Activated B cell treated with CpG ODN at 0.5 μM for 24 hours (primary cell): ENCODE results near the gene CLN3. TPM values are rescaled to one million over a fixed set of nuclear protein-coding genes. Genes with fewer than 3 reads are reported as not detected.

Source experiments
- ATAC-seq: fragments of 200-7000 bp; cut with Tn5 transposase; one replicate; pipeline ENCODE4 v1.10.0; 2021; ENCODE audit warnings: low read depth, mild to moderate bottlenecking, moderate library complexity
- CTCF ChIA-PET: fragments of 350-600 bp; sonication (Branson Sonifier 250); formaldehyde crosslinking; loops from one replicate; lab custom pipeline; 2021; ENCODE audit warnings: antibody characterized with exemption; lab: Charles Lee
- POLR2A ChIA-PET: fragments of 350-600 bp; sonication (Branson Sonifier 250); formaldehyde crosslinking; loops from one replicate; lab custom pipeline; 2021; ENCODE audit warnings: antibody characterized with exemption; lab: Charles Lee
- DNase-seq: peaks from one replicate; pipeline ENCODE4 v3.0.0; 2022
- H3K27ac Mint-ChIP-seq: one replicate; pipeline ENCODE4 v1.8.0; 2020; ENCODE audit warnings: mixed read lengths
- H3K27me3 Mint-ChIP-seq: one replicate; pipeline ENCODE4 v1.8.0; 2021; ENCODE audit warnings: mixed read lengths
- H3K36me3 Mint-ChIP-seq: one replicate; pipeline ENCODE4 v1.8.0; 2021; ENCODE audit warnings: low read depth, mixed read lengths
- H3K4me1 Mint-ChIP-seq: one replicate; pipeline ENCODE4 v1.8.0; 2021; ENCODE audit warnings: mixed read lengths
- H3K4me3 Mint-ChIP-seq: one replicate; pipeline ENCODE4 v1.8.0; 2020; ENCODE audit warnings: mild to moderate bottlenecking, mixed read lengths
- H3K9me3 Mint-ChIP-seq: one replicate; pipeline ENCODE4 v1.8.0; 2020; ENCODE audit warnings: mixed read lengths
- intact Hi-C: fragments of 100-400 bp; cut with micrococcal nuclease; formaldehyde crosslinking; loops from one replicate; pipeline ENCODE4 v1.15.1; 2024
- total RNA-seq: library from RNA; stranded (reverse); gene quantifications from 2 replicates; pipeline ENCODE4 v1.2.3, GENCODE V29; 2022
- TF ChIP-seq, protein P1 (sequence below): fragments of 200-600 bp; IDR thresholded peaks from one replicate; pipeline ENCODE4 v1.8.0; 2022; ENCODE audit warnings: antibody characterized with exemption, mild to moderate bottlenecking

Gene CLN3
- 27.9 and 32.0 TPM in 2 replicates for total RNA-seq

DNA sequence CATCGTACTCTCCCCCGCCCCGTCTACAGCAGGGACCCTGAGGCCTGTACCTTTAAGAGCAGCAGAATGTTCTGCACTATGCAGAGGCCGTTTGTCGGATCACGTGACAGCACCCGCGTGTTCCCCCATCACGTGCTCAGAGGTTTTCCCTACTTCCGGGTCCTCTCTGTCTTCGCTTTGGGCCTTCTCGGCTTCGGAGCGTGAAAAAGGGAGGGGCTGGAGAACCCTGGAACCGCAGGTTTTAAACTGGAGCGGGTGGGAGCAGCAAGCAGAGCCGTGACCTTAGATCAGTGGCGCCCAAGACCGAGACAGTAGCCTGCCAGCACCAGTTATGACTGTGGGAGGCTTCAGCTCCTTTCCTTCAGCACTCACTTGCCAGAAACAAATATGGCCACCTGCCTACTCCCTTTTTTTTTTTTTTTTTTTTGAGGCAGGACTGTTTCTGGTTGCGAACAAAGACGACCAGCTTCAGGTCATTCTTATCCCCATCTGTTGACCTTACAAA, at the start of gene CLN3:
TSS of gene CLN3 (minus strand) at position 105 of the 505 bp plus-strand sequence. CDS start 315 bp downstream, outside the sequence.
- Mint-ChIP-seq H3K27ac (peak within 1 kb of the TSS; percentile 100), H3K4me1 (peaks cover 48% of the 10 kb centered on the region), H3K27me3 (no peaks in the 10 kb centered on the region), H3K4me3 (peak within 1 kb of the TSS; percentile 96), H3K9me3 (no peaks in the 10 kb centered on the region), H3K36me3 (peaks cover 27% of the 10 kb centered on the region)
- DNase-seq (peak; percentile 80), ATAC-seq (peak; percentile 72)
- intact Hi-C loops: loop anchor here (5.0 kb wide), 5 partner anchors 125 to 480 kb away; partner anchors contain the start of genes ATXN2L, CD19, SH2B1 and SPNS1
- TF ChIP-seq, protein P1, sequence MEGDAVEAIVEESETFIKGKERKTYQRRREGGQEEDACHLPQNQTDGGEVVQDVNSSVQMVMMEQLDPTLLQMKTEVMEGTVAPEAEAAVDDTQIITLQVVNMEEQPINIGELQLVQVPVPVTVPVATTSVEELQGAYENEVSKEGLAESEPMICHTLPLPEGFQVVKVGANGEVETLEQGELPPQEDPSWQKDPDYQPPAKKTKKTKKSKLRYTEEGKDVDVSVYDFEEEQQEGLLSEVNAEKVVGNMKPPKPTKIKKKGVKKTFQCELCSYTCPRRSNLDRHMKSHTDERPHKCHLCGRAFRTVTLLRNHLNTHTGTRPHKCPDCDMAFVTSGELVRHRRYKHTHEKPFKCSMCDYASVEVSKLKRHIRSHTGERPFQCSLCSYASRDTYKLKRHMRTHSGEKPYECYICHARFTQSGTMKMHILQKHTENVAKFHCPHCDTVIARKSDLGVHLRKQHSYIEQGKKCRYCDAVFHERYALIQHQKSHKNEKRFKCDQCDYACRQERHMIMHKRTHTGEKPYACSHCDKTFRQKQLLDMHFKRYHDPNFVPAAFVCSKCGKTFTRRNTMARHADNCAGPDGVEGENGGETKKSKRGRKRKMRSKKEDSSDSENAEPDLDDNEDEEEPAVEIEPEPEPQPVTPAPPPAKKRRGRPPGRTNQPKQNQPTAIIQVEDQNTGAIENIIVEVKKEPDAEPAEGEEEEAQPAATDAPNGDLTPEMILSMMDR: no peak
- ChIA-PET POLR2A (interaction anchor here (0.6 to 2.0 kb wide), 15 partner anchors 9 to 1478 kb away, joined by 3 to 20 read pairs (median 4); partner anchors contain the start of genes ATXN2L, MAZ, RABEP2 and SGF29), CTCF (no interaction called here)

DNA sequence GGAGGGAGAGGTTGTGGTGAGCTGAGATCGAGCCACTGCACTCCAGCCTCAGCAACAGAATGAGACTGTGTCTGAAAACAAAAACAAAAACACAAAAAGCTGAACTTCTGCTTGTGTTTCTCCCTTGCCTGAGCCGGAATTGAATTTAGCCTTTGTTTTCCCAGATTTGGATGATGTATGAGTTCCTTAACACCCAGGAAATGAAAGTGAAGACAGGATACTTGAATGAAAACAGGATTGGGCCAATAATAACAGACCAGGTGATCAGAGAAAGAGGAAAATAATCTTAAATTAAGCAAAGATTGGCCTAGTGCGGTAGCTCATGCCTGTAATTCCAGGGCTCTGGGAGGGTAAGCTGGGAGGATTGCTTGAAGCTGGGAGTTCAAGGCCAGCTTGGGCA, 48.5 kb upstream of the CLN3 start:
- CTCF ChIA-PET: no interaction called here
- H3K4me3 Mint-ChIP-seq: no peak overlapping the region
- H3K36me3 Mint-ChIP-seq: no peaks in the 10 kb centered on the region
- intact Hi-C loops: no loop called here
- peaks cover 18% of the 10 kb centered on the region for H3K27me3 Mint-ChIP-seq
- POLR2A ChIA-PET: no interaction called here
- H3K4me1 Mint-ChIP-seq: peaks cover 8% of the 10 kb centered on the region
- DNase-seq (no peak), ATAC-seq (no peak)
- H3K27ac Mint-ChIP-seq: no peak overlapping the region
- TF ChIP-seq, protein P1: no peak
- H3K9me3 Mint-ChIP-seq: no peaks in the 10 kb centered on the region

DNA sequence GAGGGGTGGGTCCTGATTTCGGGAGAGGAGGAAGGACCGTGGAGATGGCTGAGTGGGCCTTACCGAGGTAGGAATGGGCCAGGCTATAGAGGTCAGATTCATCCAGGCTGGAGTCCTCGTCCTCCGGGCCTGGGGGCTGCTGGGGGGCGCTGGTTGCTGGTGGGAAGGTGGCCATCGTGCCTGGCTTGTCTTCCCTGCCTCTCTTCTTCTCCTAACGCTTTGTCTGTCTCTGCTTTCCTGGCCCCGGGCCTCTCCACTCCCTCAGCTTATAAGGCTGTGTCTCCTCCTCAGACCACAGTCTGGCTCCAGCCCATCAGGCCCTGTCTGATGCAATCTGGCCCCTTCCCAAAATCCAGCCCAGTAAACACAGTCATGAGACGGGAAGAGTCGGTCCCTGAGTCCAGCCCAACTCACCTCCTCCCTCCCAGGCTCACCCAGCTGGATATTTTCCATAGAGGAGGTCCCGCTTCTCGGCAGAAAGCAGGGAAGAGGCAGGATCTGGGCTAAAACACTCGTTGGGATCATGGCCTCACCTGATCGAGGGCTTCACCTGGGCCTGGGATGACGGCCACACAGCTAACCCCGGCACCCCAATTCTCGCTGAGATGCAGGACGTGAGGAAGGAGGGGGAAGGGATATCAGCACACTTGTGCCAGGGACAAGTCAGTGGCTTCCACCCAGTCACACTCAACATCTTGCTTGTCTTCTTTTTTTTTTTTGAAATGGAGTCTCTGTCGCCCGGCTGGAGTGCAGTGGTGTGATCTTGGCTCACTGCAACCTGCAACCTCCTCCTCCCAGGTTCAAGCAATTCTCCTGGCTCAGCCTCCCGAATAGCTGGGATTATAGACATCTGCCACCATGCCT, 47.1 kb upstream of the CLN3 start, which contains the start of gene NUPR1:
TSS of gene NUPR1 (minus strand) at position 242 of the 864 bp plus-strand sequence. CDS start at position 175, 67 bp downstream.
- H3K27ac Mint-ChIP-seq: no peak within 1 kb of the TSS
- ATAC-seq (no peak), DNase-seq (no peak)
- no peaks in the 10 kb centered on the region for H3K9me3 Mint-ChIP-seq
- H3K36me3 Mint-ChIP-seq: no peaks in the 10 kb centered on the region
- H3K4me3 Mint-ChIP-seq: no peak within 1 kb of the TSS
- ChIA-PET POLR2A (no interaction called here), CTCF (no interaction called here)
- H3K4me1 Mint-ChIP-seq: peaks cover 8% of the 10 kb centered on the region
- intact Hi-C loops: no loop called here
- TF ChIP-seq, protein P1: no peak
- H3K27me3 Mint-ChIP-seq: peaks cover 17% of the 10 kb centered on the region

DNA sequence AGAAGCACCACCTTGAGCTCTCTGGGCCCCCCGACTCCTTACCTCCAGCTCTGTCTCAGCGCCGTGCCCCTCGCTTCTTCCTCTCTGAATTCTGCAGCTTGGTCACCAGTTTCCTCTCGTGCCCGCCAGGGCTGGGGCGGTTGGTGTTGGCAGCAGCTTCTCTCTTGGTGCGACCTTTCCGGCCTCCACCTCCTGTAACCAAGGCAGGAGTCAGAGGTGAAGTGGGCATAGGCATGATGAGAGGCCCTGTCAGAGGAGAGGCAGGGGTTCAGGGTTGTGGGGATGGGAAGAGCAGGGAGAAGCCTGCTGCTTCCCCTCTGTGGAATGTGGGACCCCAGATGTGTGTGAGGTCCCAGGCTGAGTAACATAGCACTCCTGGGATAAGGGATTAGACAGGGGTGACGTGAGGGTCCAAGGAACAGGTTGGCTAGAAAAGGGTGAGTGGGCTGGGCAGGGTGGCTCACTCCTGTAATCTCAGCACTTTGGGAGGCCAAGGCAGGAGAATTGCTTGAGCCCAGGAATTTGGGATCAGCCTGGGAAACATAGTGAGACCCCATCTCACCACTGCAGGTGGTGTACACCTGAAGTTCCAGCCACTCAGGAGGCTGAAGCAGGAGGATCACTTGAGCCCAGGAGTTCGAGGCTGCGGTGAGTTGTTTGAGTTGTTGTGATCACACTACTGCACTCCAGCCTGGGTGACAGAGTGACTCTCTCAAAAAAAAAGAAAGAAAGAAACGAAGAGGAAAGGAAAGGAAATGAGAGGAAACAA, 46.3 kb upstream of the CLN3 start:
- POLR2A ChIA-PET: no interaction called here
- intact Hi-C loops: no loop called here
- no peak for DNase-seq
- ATAC-seq: no peak
- TF ChIP-seq, protein P1: no peak
- Mint-ChIP-seq H3K27ac (no peak overlapping the region), H3K9me3 (no peaks in the 10 kb centered on the region), H3K36me3 (no peaks in the 10 kb centered on the region), H3K4me1 (peaks cover 7% of the 10 kb centered on the region), H3K4me3 (no peak overlapping the region), H3K27me3 (peaks cover 17% of the 10 kb centered on the region)
- CTCF ChIA-PET: no interaction called here
